ENCODE data around the gene DGUOK. TPM values are rescaled to one million over a fixed set of nuclear protein-coding genes. Genes with fewer than 3 reads are reported as not detected.
A peak's percentile ranks its signal among the peaks of the same experiment; 100 is the strongest.

The DGUOK gene
- total and polyA plus RNA-seq, 4 donors, result 19.6 to 49.7 (median 28.3) TPM

GRCh38 chr2:73987109-73987947 is 60.6 kb downstream of the DGUOK start:
- Histone ChIP-seq H3K9ac (ENCODE audit: low read depth in 1 of 2, low read length in 2 of 2) (no peak overlapping the region), H3K9me3 (ENCODE audit: control insufficient read depth in 4 of 4, low read length in 3 of 4) (no peaks in the 10 kb centered on the region), H3K27ac (ENCODE audit: low read depth in 1 of 2, low read length in 2 of 2) (no peak overlapping the region), H3K4me3 (ENCODE audit: low read depth in 1 of 3, low read length in 3 of 3) (no peak overlapping the region), H3K36me3 (ENCODE audit: control insufficient read depth in 4 of 4, insufficient read depth in 3 of 4, low read depth in 1 of 4, low read length in 3 of 4) (peaks cover 0 to 2% (median 0%) of the 10 kb centered on the region in 4 donors), H3K4me1 (ENCODE audit: control insufficient read depth in 4 of 4, insufficient read depth in 4 of 4, low read length in 3 of 4) (peaks cover 9 to 48% (median 37%) of the 10 kb centered on the region in 4 donors), H3K27me3 (ENCODE audit: control insufficient read depth in 4 of 4, insufficient read depth in 4 of 4, low read length in 3 of 4) (no peaks in the 10 kb centered on the region)
- WGBS, result 52% methylated on average over 24 of the region's 24 CpGs
- DNase-seq (ENCODE audit: low spot score), result no peak
- TF ChIP-seq RAD21 (IDR thresholded peaks at IDR 0.05) (peak; percentile 57 to 63), HNF4A (conservative IDR thresholded peaks at IDR 0.05) (no peak), JUND (IDR thresholded peaks at IDR 0.05) (no peak), HNF4G (IDR thresholded peaks at IDR 0.05) (no peak), CTCF (IDR thresholded peaks at IDR 0.05; ENCODE audit: low read depth, low read length, missing input control) (no peak), GABPA (IDR thresholded peaks at IDR 0.05 in 1 of 2, conservative IDR thresholded peaks at IDR 0.05 in 1 of 2) (no peak), REST (IDR thresholded peaks at IDR 0.05) (peak; percentile 24), NR2F2 (IDR thresholded peaks at IDR 0.05) (no peak)

GRCh38 chr2:73987948-73988700 is 61.4 kb downstream of the DGUOK start:
- TF ChIP-seq YY1 (IDR thresholded peaks at IDR 0.05) (no peak), REST (IDR thresholded peaks at IDR 0.05) (no peak), ZBTB33 (IDR thresholded peaks at IDR 0.05) (no peak), MAX (IDR thresholded peaks at IDR 0.05) (no peak), JUND (IDR thresholded peaks at IDR 0.05) (no peak), RXRA (IDR thresholded peaks at IDR 0.05) (no peak)
- peaks cover 0 to 2% (median 0%) of the 10 kb centered on the region in 4 donors for H3K36me3 ChIP-seq (ENCODE audit: control insufficient read depth in 4 of 4, insufficient read depth in 3 of 4, low read depth in 1 of 4, low read length in 3 of 4)
- no peak for DNase-seq (ENCODE audit: low spot score)
- 78% methylated on average over 10 of the region's 10 CpGs for WGBS
- no peaks in the 10 kb centered on the region for H3K27me3 ChIP-seq (ENCODE audit: control insufficient read depth in 4 of 4, insufficient read depth in 4 of 4, low read length in 3 of 4)
- H3K27ac ChIP-seq (ENCODE audit: low read depth in 1 of 2, low read length in 2 of 2), result no peak overlapping the region
- no peak overlapping the region for H3K4me3 ChIP-seq (ENCODE audit: low read depth in 1 of 3, low read length in 3 of 3)
- peaks cover 9 to 45% (median 33%) of the 10 kb centered on the region in 4 donors for H3K4me1 ChIP-seq (ENCODE audit: control insufficient read depth in 4 of 4, insufficient read depth in 4 of 4, low read length in 3 of 4)
- H3K9ac ChIP-seq (ENCODE audit: low read depth in 1 of 2, low read length in 2 of 2), result no peak overlapping the region
- no peaks in the 10 kb centered on the region for H3K9me3 ChIP-seq (ENCODE audit: control insufficient read depth in 4 of 4, low read length in 3 of 4)

Data from liver (tissue), 9 donors.